SJSA1 (cell line): Measurements from ENCODE around the gene SIGLEC10. TPM values are rescaled to one million over a fixed set of nuclear protein-coding genes. Genes with fewer than 3 reads are reported as not detected.
"Not testable (repeated sequence)": the region's sequence is repeated elsewhere in the genome, so short reads cannot be mapped to it uniquely, and the experiment has no call there.

Source experiments
- DNase-seq, 2 experiments: peaks; one replicate each; pipeline ENCODE4 v3.0.0-alpha.2; 2015 to 2020; ENCODE audit warnings: low spot score in 2 of 2, low read depth in 1 of 2
- H3K27ac ChIP-seq: fragments of 250-450 bp; sonication (Bioruptor Pico); 2 replicates; pipeline ENCODE4 v1.5.1; 2020; ENCODE audit warnings: mild to moderate bottlenecking, moderate library complexity
- H3K27me3 ChIP-seq: fragments of 250-450 bp; sonication (Bioruptor Pico); replicated peaks from 2 replicates; pipeline ENCODE4 v1.5.1; 2020; ENCODE audit warnings: mild to moderate bottlenecking, moderate library complexity
- H3K36me3 ChIP-seq: fragments of 250-450 bp; sonication (Bioruptor Pico); 2 replicates; pipeline ENCODE4 v1.5.1; 2020; ENCODE audit warnings: mild to moderate bottlenecking
- H3K4me1 ChIP-seq: fragments of 250-450 bp; sonication (Bioruptor Pico); replicated peaks from 2 replicates; pipeline ENCODE4 v1.6.1; 2021; ENCODE audit warnings: mild to moderate bottlenecking
- H3K4me3 ChIP-seq: fragments of 250-450 bp; sonication (Bioruptor Pico); 2 replicates; pipeline ENCODE4 v1.5.1; 2020; ENCODE audit warnings: mild to moderate bottlenecking
- H3K9me3 ChIP-seq: fragments of 250-450 bp; sonication (Bioruptor Pico); replicated peaks from 2 replicates; pipeline ENCODE4 v1.5.1; 2020; ENCODE audit warnings: mild to moderate bottlenecking
- total RNA-seq: library from RNA; depleted of rRNA; stranded (reverse); fragments of >200 nt; shearing (Covaris generic); gene quantifications from 2 replicates; pipeline ENCODE4 v1.2.3, GENCODE V29; 2014

SIGLEC10 gene
- total RNA-seq, 1 experiment from 2014 or later: not detected

GRCh38 chr19:51450730-51451307 lies 33.4 kb upstream of the SIGLEC10 start:
- no peak overlapping the region for H3K4me3 ChIP-seq
- H3K27me3 ChIP-seq: no peaks in the 10 kb centered on the region

GRCh38 chr19:51448411-51449016 lies 31.1 kb upstream of the SIGLEC10 start:
- Histone ChIP-seq H3K4me3 (no peak overlapping the region), H3K9me3 (no peaks in the 10 kb centered on the region), H3K27me3 (no peaks in the 10 kb centered on the region), H3K36me3 (no peaks in the 10 kb centered on the region), H3K4me1 (no peaks in the 10 kb centered on the region), H3K27ac (no peak overlapping the region)
- no peak for DNase-seq

More at GRCh38 chr19:51450730-51451307, 33.4 kb upstream of the SIGLEC10 start:
- H3K9me3 ChIP-seq: no peaks in the 10 kb centered on the region
- H3K36me3 ChIP-seq: no peaks in the 10 kb centered on the region
- no peaks in the 10 kb centered on the region for H3K4me1 ChIP-seq
- no peak for DNase-seq
- H3K27ac ChIP-seq: no peak overlapping the region

GRCh38 chr19:51448011-51448410 lies 30.6 kb upstream of the SIGLEC10 start:
- Histone ChIP-seq H3K27ac (no peak overlapping the region), H3K4me3 (no peak overlapping the region), H3K4me1 (no peaks in the 10 kb centered on the region), H3K36me3 (no peaks in the 10 kb centered on the region), H3K9me3 (no peaks in the 10 kb centered on the region), H3K27me3 (no peaks in the 10 kb centered on the region)
- no peak for DNase-seq

- not testable (repeated sequence) for H3K9me3 ChIP-seq, H3K27ac ChIP-seq, DNase-seq, H3K4me1 ChIP-seq, H3K27me3 ChIP-seq, H3K4me3 ChIP-seq, H3K36me3 ChIP-seq
These were observed 30.1 kb upstream of the SIGLEC10 start for GRCh38 chr19:51447510-51447909.

- H3K27me3 ChIP-seq: no peaks in the 10 kb centered on the region
- H3K9me3 ChIP-seq: no peaks in the 10 kb centered on the region
- peaks cover 20% of the 10 kb centered on the region for H3K4me1 ChIP-seq
- H3K27ac ChIP-seq: no peak overlapping the region
- DNase-seq: peak; percentile 46 to 65
- peak overlapping the region; percentile 23 for H3K4me3 ChIP-seq
- no peaks in the 10 kb centered on the region for H3K36me3 ChIP-seq
These were observed 24.3 kb upstream of the SIGLEC10 start for GRCh38 chr19:51441410-51442390.

- H3K4me1 ChIP-seq: peaks cover 20% of the 10 kb centered on the region
- no peak overlapping the region; the same call in 1 of the 2 replicates for H3K4me3 ChIP-seq
- no peaks in the 10 kb centered on the region for H3K27me3 ChIP-seq
- H3K9me3 ChIP-seq: no peaks in the 10 kb centered on the region
- H3K27ac ChIP-seq: no peak overlapping the region
- no peaks in the 10 kb centered on the region for H3K36me3 ChIP-seq
- no peak for DNase-seq
These were observed 23.5 kb upstream of the SIGLEC10 start for GRCh38 chr19:51440846-51441409.

- Histone ChIP-seq H3K27ac (no peak overlapping the region), H3K36me3 (no peaks in the 10 kb centered on the region)
- DNase-seq: no peak
These were observed 22.6 kb upstream of the SIGLEC10 start for GRCh38 chr19:51440052-51440451.

GRCh38 chr19:51439021-51439465 lies 21.6 kb upstream of the SIGLEC10 start:
- Histone ChIP-seq H3K4me3 (no peak overlapping the region), H3K27ac (no peak overlapping the region), H3K36me3 (no peaks in the 10 kb centered on the region), H3K27me3 (no peaks in the 10 kb centered on the region), H3K4me1 (peaks cover 20% of the 10 kb centered on the region), H3K9me3 (no peaks in the 10 kb centered on the region)
- DNase-seq: no peak

More at GRCh38 chr19:51440052-51440451, 22.6 kb upstream of the SIGLEC10 start:
- Histone ChIP-seq H3K4me1 (peaks cover 20% of the 10 kb centered on the region), H3K4me3 (no peak overlapping the region), H3K9me3 (no peaks in the 10 kb centered on the region), H3K27me3 (no peaks in the 10 kb centered on the region)

- H3K27ac ChIP-seq: no peak overlapping the region
- no peaks in the 10 kb centered on the region for H3K4me1 ChIP-seq
- H3K9me3 ChIP-seq: no peaks in the 10 kb centered on the region
- H3K4me3 ChIP-seq: no peak overlapping the region
- H3K36me3 ChIP-seq: no peaks in the 10 kb centered on the region
- DNase-seq: no peak
- 0 out of 2 replicates have a peak, but pooled peaks cover 2% of the 10 kb centered on the region for H3K27me3 ChIP-seq
These were observed 17.0 kb upstream of the SIGLEC10 start for GRCh38 chr19:51434456-51434855.

GRCh38 chr19:51433043-51433442 lies 15.6 kb upstream of the SIGLEC10 start:
- Histone ChIP-seq H3K27me3 (peaks cover 2% of the 10 kb centered on the region; the same call in 1 of the 2 replicates), H3K36me3 (no peaks in the 10 kb centered on the region), H3K9me3 (no peaks in the 10 kb centered on the region), H3K4me1 (no peaks in the 10 kb centered on the region), H3K27ac (no peak overlapping the region), H3K4me3 (no peak overlapping the region)
- DNase-seq: no peak

GRCh38 chr19:51431124-51431523 lies 13.7 kb upstream of the SIGLEC10 start:
- Histone ChIP-seq H3K9me3 (no peaks in the 10 kb centered on the region), H3K36me3 (no peaks in the 10 kb centered on the region), H3K4me1 (no peaks in the 10 kb centered on the region), H3K27ac (no peak overlapping the region), H3K27me3 (peaks cover 2% of the 10 kb centered on the region; the same call in 1 of the 2 replicates), H3K4me3 (no peak overlapping the region)
- DNase-seq: no peak

- Histone ChIP-seq H3K27ac (no peak overlapping the region), H3K9me3 (no peaks in the 10 kb centered on the region), H3K36me3 (no peaks in the 10 kb centered on the region), H3K27me3 (peaks cover 2% of the 10 kb centered on the region; the same call in 1 of the 2 replicates), H3K4me3 (no peak overlapping the region), H3K4me1 (no peaks in the 10 kb centered on the region)
- no peak for DNase-seq
These were observed 12.8 kb upstream of the SIGLEC10 start for GRCh38 chr19:51430221-51430620.

- Histone ChIP-seq H3K4me1 (no peaks in the 10 kb centered on the region), H3K36me3 (no peaks in the 10 kb centered on the region), H3K27me3 (no peaks in the 10 kb centered on the region; the same call in 1 of the 2 replicates), H3K27ac (no peak overlapping the region), H3K9me3 (no peaks in the 10 kb centered on the region), H3K4me3 (no peak overlapping the region)
- DNase-seq: no peak
These were observed 9.8 kb upstream of the SIGLEC10 start for GRCh38 chr19:51427201-51427600.
